ENCODE data around the gene LIM2.

DNA sequence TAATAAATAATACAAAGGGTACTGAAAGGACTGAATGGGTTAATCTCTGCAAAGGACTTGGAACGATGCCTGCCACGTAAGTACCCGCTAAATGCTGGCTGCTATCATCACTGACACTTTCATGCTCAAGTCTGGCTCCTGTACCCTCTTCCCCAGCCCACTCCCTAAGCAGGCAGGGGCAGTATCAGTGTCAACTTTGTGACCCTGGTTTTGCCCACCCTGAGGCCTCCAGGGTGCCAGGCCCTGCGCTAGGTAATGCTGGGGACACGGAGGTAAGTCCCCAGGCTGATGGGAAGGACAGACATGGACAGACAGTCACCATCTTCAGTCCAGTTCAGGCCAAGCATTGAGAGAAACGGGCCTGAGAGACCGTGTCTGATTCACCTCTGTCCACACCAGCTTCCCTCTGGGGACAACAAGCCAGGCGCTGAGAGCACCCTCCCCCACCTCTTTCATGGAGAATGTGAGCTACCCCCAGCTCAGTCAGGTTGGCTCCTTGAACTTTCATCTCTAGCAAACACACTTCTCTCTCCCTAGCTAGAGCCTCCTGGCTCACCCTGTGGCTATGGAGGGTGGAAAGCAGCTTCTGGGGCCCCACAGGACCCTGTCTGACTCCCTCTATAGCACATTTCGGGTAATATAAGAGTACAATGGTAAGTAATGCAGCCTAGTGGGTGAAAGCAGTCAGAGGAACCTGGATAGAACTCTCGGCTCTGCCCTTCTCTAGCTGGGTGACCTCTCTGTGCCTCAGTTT, 22.4 kb downstream of the LIM2 start:
- no peak for TF ChIP-seq YY1 (IDR thresholded peaks at IDR 0.05; ENCODE audit: insufficient read depth, insufficient read length)
- no peak for TF ChIP-seq ZNF274 (IDR thresholded peaks at IDR 0.05; ENCODE audit: low read depth, low read length)
- TF ChIP-seq SUZ12 (IDR thresholded peaks at IDR 0.05; ENCODE audit: extremely low read depth, insufficient read depth, insufficient read length), result no peak
